GM19099 (cell line): ENCODE data around the gene FAM117B.

Source experiments
- POLR2A ChIP-seq: IDR thresholded peaks from 3 replicates; pipeline ENCODE4 v1.6.1; 2011; ENCODE audit warnings: low read depth; ENCODE audit not compliant: insufficient read length; ENCODE audit errors: extremely low read depth

Gene FAM117B

DNA sequence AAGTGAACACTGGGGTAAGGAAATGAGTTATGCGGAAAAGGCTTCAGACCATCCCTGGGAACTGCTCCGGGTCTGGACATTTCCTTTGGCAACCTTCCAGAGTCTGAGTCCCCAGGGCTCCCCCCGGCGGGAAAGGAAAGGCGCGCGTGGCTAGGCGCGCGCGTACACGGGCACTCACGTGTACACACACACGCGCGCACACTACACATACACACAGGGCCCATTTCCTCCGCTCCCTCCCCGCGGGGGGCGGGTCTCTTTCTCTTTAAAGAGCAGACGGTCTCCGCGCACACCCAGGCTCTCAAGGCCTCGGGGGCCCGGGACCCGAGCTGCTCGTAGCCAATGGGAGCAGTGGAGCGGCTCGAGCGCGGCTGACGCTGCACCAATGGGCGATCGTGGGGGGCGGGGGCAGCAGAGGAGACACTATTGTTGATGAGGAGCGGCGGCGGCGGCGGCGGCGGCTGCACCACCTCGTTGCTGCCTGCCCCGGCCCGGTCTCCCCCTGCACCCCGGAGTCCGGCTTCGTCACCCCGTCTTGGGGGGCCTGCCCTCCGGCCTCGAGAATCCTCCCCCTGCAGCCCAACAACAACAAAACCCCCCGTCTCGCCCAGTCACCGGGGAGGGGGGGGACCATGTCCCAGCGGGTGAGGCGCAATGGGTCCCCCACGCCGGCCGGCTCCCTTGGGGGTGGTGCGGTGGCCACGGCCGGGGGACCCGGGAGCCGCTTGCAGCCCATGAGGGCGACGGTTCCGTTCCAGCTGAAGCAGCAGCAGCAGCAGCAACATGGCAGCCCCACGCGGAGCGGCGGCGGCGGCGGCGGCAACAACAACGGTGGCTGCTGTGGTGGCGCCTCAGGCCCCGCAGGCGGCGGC lies at the start of gene FAM117B:
Gene FAM117B, plus strand, starts transcription at position 414 of the 872 bp plus-strand sequence. Its CDS starts 219 bp downstream, at position 633.
- TF ChIP-seq POLR2A: peak; percentile 63

DNA sequence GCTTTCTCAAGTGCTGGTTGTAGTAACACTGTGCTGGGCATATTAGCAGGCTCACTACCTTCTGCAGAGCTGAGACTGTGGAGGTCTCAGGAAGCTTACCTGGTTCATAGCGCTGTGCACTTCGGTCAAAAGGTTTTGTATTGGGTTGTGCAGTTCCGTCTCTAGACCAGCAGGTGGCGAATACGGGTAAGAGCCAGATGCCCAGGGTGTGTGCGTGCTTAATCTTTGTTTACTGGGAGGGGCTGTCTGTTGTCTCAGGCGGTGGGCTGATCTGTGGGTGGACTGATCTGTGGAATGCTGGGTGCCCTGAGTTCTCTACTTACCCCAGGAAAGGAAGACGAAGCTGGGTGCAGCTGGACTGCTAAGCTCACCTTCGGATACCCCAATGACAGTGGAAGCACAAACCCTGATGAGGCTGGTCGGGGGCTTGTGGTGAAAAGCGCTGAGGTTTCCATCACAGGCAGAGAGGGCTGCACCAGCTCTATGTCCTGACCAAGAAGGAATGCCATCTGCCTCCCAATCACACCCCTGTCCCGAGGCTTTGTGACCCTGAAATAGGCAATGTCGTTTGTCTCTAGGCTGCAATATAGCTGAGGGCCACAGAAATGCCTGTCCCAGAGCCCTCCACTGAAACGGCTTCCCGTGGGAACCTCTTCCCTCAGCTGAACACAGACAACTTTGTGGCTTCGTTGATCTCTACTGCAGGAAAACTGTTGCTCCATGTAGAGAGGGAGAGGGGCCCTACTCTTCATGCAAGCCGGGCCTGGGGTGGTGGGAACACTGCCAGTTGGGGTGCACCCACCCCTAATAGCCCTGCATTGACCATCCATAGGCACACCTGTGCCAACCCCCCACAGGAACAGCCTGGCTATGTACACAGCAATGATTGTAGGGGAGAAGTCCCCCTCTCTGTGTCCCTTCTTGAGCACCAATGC lies 45.9 kb upstream of the FAM117B start:
- TF ChIP-seq POLR2A: no peak

DNA sequence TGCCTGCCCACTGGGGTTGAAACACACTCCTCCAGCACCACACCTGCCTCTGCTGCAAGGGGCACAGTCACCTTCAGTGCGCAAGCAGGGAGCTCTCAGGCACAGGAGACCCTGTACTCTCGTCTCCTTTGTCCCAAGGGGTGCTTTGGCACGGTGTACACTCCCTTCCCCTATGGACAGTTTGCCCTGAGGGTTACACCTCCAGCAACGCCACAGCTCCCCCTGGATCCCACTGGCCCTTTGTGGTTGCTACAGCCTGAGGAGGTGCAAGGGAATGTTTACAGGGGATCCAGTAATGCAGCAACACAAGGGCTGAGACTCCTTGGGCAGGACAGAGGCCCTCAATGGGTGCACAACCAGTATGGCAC lies 45.2 kb upstream of the FAM117B start:
- no peak for TF ChIP-seq POLR2A

DNA sequence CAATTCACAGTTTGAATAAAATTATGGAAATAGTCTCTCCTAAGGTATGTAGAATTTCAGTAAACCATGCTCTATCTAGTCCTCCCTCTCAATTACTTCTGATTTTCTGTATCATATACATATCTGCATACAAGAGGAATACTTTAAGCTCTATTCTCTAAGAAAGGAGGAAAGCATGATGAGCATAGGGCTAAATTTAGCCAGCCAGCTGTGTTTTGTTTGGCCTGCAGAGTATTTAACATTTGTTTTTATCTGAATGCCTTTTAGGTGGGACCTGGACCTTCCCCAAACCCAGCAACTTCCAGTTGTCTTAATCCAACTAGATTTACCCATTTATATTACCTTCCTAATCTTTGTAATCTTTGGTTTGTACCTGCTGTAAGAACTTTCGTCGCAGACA lies 42.2 kb upstream of the FAM117B start:
- TF ChIP-seq POLR2A: no peak

DNA sequence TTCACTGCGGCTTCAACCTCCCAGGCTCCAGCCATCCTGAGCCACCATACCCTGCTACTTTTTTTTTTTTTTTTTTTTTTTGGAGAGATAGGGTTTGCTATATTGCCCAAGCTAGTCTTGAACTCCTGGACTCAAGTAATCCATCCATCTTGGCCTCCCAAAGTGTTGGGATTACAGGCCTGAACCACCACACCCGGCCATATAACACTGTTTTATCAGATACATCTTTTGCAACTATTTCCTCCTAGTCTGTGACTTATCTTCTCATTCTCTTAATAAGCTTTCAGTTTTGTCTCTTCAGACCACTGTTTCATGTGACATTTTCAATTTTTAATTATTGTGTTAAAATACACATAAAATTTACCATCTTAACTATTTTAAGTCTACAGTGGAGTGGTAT lies 35.7 kb upstream of the FAM117B start:
- TF ChIP-seq POLR2A: no peak

DNA sequence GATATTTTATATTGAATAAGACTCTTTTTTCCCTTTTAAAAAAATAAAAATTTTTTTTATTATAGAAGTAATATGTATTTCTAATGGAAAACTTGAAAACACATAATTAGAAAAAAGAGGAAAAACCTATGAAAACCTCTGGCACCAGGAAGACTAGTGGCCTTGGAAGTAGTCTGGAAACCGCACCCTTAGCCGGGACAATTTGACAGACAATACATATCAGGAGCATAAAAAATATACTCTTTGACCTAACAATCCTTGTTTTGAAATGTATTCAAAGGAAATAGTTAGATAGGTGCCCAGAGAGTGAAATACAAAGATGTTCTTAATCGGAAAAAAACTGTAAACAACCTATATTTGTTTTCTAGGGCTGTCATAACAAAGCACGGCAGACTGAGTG lies 34.9 kb upstream of the FAM117B start:
- TF ChIP-seq POLR2A: no peak

DNA sequence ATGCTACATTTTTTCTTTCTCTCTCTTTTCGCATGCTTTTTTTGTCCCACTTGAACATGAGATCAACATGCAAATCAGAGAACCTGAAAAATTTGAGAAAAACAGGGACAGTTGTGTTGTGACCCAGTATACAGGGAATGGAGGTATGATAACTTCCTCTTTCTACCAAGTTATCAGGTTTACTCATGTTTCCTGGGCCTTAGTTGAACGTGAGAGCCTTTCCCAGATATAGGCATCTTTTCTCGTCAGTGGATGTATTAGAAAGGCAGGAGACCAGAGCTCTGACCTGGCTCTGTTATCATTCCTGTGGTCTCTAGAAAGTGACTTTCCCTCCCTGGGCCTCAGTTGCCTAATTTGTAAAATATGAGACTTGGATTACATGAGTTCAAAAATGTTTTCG lies 30.1 kb upstream of the FAM117B start:
- no peak for TF ChIP-seq POLR2A

DNA sequence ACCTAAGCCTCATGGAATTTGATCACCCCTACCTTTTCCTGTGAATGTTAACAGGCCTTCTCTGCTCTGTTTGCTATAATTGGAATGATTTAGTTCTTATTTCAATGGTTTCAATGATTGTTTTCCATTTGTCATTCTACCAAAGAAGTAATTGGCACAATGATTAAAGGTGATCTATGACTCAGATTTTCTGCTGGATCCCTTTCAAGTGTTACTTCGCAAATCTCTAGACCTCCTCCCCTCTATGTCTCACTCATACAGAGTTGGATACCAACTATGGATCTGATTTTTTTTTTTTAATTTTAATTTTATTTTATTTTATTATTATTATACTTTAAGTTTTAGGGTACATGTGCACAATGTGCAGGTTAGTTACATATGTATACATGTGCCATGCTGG lies 29.6 kb upstream of the FAM117B start:
- TF ChIP-seq POLR2A: no peak

DNA sequence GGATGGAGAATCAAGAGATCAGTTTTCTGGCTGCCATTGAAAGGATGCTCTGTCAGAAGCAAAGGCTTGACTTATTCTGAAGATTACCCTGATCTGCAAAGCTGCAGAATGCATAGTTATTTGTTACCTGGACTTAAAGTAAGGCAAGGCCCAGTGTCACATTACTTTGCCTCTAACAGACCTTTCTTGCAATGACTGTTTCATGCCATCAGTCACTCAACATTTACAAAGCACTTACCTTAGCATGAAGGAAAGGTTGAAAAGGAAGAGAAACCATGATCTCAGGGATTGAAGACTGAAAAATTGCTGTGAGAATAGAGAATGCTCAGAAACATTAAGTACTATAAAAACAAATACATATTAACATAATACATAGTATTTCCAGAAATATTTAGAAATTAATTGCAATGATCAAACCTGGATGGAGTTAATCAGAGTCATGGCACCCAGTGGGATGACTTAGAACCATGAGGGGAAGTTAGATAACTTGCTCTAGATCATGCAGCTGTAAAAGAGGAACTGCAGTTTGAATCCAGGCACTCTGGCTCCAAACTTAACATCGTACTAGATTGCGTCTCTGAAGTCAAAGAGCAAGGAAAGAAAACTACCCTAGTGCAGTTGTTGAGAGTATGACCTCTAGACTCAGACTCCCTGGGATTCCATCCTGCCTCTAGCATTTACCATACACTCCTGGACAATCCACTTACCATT lies 26.5 kb upstream of the FAM117B start:
- TF ChIP-seq POLR2A: no peak

DNA sequence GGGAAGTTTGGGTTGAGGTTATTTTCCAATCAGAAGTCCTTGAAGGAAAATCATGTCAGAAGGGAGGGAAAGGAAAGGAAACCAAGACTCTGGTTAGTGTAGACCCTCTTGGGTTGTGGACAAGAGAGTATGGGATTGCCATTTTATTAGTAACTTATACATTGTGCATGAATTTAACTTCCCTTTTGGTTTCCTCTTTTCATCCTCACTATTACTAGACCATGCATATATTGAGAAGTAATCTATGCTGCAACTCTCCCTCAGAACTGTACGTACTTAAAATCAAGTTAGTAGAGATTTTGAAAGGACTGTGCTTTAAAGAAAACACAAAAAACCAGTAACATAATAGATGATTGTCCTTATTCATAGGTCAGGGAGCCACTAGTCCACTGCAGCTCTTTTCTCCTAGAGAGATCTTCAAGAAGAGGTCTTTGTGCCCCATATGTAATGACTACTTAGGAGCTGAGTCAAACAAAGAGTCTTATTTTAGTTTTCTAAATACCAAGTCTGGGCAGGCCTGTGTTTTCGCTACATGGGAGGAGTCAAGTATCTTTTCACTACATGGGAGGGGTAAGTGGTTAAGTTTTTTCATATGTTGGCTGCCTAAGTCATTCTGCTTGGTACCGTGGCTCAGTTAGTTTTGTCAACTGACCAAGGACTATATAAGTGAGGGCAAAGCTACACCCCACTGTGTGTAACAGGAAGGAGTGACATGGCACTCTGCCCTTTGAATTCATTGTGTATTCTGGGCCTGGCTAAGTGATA lies 25.2 kb upstream of the FAM117B start:
- TF ChIP-seq POLR2A: peak; percentile 23

DNA sequence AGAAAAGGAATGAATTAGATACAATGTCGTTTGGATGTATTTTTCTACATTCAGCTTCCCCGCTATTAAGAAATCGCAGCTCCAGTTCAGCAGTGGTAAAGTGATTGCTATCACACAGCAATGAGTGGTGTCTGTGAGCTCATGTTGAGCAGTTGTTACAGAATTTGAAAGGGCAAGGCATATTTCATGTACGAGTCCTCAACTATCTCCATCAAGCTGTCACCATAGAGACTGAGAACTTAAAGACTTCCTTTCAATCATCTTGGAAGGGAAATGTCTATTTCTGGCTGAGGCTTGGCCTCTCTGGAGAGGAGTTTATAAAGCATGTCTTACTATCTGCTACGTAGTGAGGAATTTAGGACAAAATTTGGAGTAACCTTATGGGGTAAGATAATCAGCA lies 24.4 kb upstream of the FAM117B start:
- TF ChIP-seq POLR2A: no peak

DNA sequence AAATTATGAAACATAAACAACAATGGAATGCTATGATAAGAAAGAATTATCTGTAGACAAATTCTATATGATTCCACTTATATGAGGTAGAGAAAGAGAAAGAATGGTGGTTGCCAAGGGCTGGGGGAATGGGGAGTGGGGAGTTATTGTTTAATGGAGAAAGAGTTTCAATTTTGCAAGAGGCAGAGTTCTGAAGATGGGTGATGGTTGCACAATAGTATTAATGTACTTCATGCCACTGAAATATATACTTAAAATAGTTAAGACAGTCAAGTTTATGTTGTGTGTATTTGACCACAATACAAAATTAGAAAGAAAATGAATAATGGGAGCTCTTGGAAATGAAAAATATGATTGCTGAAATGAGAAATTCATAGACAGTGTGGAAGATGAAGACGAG lies 22.6 kb upstream of the FAM117B start:
- TF ChIP-seq POLR2A: no peak

DNA sequence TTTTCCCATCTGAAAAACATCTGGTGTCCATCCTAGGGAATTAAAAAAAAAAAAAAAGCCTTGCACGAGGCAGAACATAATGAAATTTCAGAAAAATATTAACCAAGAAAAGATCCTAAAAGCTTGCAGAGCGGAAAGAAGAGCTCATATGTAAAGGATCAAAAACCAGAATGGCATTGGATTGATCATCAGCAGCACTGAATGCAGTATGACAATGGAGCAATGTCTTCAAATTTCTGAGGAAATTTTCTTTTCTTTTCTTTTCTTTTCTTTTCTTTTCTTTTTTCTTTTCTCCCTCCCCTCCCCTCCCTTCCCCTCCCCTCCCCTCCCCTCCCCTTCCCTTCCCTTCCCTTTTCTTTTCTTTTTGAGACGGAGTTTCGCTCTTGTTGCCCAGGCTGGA lies 21.3 kb upstream of the FAM117B start:
- no peak for TF ChIP-seq POLR2A

DNA sequence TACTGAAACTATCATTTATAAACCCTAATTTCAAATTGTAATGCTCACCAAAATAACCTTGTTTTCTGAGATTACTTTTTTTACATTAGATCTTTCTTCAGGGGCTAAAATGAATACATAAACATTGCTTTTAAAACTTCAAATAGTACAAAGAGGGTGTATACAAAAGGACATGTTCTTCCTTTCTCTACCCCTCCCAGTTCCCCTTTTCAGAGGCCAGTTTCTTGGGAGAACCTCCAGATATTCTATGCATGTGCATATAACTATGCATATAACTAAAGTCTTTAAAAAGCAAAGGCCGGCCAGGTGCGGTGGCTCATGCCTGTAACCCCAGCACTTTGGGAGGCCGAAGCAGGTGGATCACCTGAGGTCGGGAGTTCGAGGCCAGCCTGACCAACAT lies 10.6 kb upstream of the FAM117B start:
- no peak for TF ChIP-seq POLR2A
